Neural cell (in vitro differentiated cells): ENCODE results near the gene GSK3B.

Experiments
- CTCF ChIP-seq: fragments of 450-650 bp; IDR thresholded peaks from 2 replicates; pipeline ENCODE4 v1.5.1; 2014; ENCODE audit warnings: antibody characterized with exemption, mild to moderate bottlenecking, moderate library complexity; ENCODE audit not compliant: poor library complexity, severe bottlenecking
- EP300 ChIP-seq: fragments of 450-650 bp; conservative IDR thresholded peaks from 2 replicates; pipeline ENCODE4 v1.6.1; 2014; ENCODE audit warnings: antibody characterized with exemption, mild to moderate bottlenecking, moderate library complexity; ENCODE audit not compliant: poor library complexity, severe bottlenecking
- EZH2 ChIP-seq: fragments of 200-600, 300-800 bp; shearing (Covaris generic), sonication (generic); IDR thresholded peaks from 2 replicates; pipeline ENCODE4 v1.6.1; 2014; ENCODE audit warnings: antibody characterized with exemption, low read length, borderline replicate concordance, mild to moderate bottlenecking; ENCODE audit not compliant: insufficient read depth, poor library complexity, severe bottlenecking
- POLR2AphosphoS5 ChIP-seq: IDR thresholded peaks from 2 replicates; pipeline ENCODE4 v1.6.1; 2012
- SMC3 ChIP-seq: fragments of 450-650 bp; conservative IDR thresholded peaks from 2 replicates; pipeline ENCODE4 v1.6.1; 2014; ENCODE audit warnings: antibody characterized with exemption, mild to moderate bottlenecking, moderate library complexity; ENCODE audit not compliant: poor library complexity
- TAF1 ChIP-seq: IDR thresholded peaks from 2 replicates; pipeline ENCODE4 v1.6.1; 2012; ENCODE audit warnings: low read depth

- TF ChIP-seq CTCF (no peak), POLR2AphosphoS5 (no peak), EP300 (no peak), SMC3 (no peak), EZH2 (no peak), TAF1 (no peak)
These were observed 62.7 kb downstream of the GSK3B start for GRCh38 chr3:120031561-120031960.
